Parathyroid adenoma (tissue), 2 donors: ENCODE measurements around the gene TCF3.

ENCODE experiments used
- H2AFZ ChIP-seq: fragments of 300-600 bp; sonication (generic); one replicate; pipeline ENCODE4 v1.7.0; 2017; ENCODE audit warnings: antibody characterized with exemption, mild to moderate bottlenecking
- H3K27ac ChIP-seq: fragments of 300-600 bp; sonication (generic); one replicate; pipeline ENCODE4 v1.7.0; 2017
- H3K27me3 ChIP-seq: fragments of 300-600 bp; sonication (generic); one replicate; pipeline ENCODE4 v1.7.0; 2017; ENCODE audit warnings: low read length; ENCODE audit not compliant: control insufficient read depth, insufficient read depth
- H3K36me3 ChIP-seq: fragments of 300-600 bp; sonication (generic); one replicate; pipeline ENCODE4 v1.7.0; 2017; ENCODE audit warnings: low read length; ENCODE audit not compliant: control insufficient read depth, insufficient read depth
- H3K4me1 ChIP-seq: fragments of 300-600 bp; sonication (generic); one replicate; pipeline ENCODE4 v1.7.0; 2017; ENCODE audit warnings: control low read depth
- H3K4me2 ChIP-seq: fragments of 300-600 bp; sonication (generic); one replicate; pipeline ENCODE4 v1.7.0; 2017; ENCODE audit warnings: low read length
- H3K4me3 ChIP-seq: fragments of 300-600 bp; sonication (generic); one replicate; pipeline ENCODE4 v1.7.0; 2017; ENCODE audit warnings: low read depth, low read length
- H3K79me2 ChIP-seq: fragments of 300-600 bp; sonication (generic); one replicate; pipeline ENCODE4 v1.7.0; 2017; ENCODE audit warnings: control low read depth
- H3K9ac ChIP-seq: fragments of 300-600 bp; sonication (generic); one replicate; pipeline ENCODE4 v1.7.0; 2017; ENCODE audit warnings: mild to moderate bottlenecking
- H3K9me3 ChIP-seq: fragments of 300-600 bp; sonication (generic); one replicate; pipeline ENCODE4 v1.7.0; 2017; ENCODE audit warnings: low read length; ENCODE audit not compliant: control insufficient read depth
- TF ChIP-seq, protein P1 (sequence below): fragments of 300-600 bp; sonication (generic); IDR thresholded peaks from one replicate; pipeline ENCODE4 v1.7.0; 2017; ENCODE audit warnings: antibody characterized with exemption, mild to moderate bottlenecking
- donor health status: primary hyperparathyroidism.

Gene TCF3

GRCh38 chr19:1616396-1616795 is 36.0 kb downstream of the TCF3 start:
- H3K4me2 ChIP-seq = no peak overlapping the region
- H3K9ac ChIP-seq = no peak overlapping the region
- no peaks in the 10 kb centered on the region for H3K9me3 ChIP-seq
- H3K4me1 ChIP-seq = no peaks in the 10 kb centered on the region
- H3K79me2 ChIP-seq = no peaks in the 10 kb centered on the region
- TF ChIP-seq, protein P1, sequence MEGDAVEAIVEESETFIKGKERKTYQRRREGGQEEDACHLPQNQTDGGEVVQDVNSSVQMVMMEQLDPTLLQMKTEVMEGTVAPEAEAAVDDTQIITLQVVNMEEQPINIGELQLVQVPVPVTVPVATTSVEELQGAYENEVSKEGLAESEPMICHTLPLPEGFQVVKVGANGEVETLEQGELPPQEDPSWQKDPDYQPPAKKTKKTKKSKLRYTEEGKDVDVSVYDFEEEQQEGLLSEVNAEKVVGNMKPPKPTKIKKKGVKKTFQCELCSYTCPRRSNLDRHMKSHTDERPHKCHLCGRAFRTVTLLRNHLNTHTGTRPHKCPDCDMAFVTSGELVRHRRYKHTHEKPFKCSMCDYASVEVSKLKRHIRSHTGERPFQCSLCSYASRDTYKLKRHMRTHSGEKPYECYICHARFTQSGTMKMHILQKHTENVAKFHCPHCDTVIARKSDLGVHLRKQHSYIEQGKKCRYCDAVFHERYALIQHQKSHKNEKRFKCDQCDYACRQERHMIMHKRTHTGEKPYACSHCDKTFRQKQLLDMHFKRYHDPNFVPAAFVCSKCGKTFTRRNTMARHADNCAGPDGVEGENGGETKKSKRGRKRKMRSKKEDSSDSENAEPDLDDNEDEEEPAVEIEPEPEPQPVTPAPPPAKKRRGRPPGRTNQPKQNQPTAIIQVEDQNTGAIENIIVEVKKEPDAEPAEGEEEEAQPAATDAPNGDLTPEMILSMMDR = no peak
- H3K4me3 ChIP-seq = no peak overlapping the region
- no peak overlapping the region for H2AFZ ChIP-seq
- H3K27me3 ChIP-seq = no peaks in the 10 kb centered on the region
- no peak overlapping the region for H3K27ac ChIP-seq
- no peaks in the 10 kb centered on the region for H3K36me3 ChIP-seq

- no peaks in the 10 kb centered on the region for H3K36me3 ChIP-seq
- H3K9ac ChIP-seq = no peak overlapping the region
- TF ChIP-seq, protein P1 = no peak
- H3K4me2 ChIP-seq = no peak overlapping the region
- no peaks in the 10 kb centered on the region for H3K27me3 ChIP-seq
- H3K79me2 ChIP-seq = no peaks in the 10 kb centered on the region
- no peak overlapping the region for H3K4me3 ChIP-seq
- H3K4me1 ChIP-seq = no peaks in the 10 kb centered on the region
- no peak overlapping the region for H2AFZ ChIP-seq
- no peaks in the 10 kb centered on the region for H3K9me3 ChIP-seq
- H3K27ac ChIP-seq = no peak overlapping the region
Measured at GRCh38 chr19:1615156-1615765, 37.2 kb downstream of the TCF3 start.

DNA sequence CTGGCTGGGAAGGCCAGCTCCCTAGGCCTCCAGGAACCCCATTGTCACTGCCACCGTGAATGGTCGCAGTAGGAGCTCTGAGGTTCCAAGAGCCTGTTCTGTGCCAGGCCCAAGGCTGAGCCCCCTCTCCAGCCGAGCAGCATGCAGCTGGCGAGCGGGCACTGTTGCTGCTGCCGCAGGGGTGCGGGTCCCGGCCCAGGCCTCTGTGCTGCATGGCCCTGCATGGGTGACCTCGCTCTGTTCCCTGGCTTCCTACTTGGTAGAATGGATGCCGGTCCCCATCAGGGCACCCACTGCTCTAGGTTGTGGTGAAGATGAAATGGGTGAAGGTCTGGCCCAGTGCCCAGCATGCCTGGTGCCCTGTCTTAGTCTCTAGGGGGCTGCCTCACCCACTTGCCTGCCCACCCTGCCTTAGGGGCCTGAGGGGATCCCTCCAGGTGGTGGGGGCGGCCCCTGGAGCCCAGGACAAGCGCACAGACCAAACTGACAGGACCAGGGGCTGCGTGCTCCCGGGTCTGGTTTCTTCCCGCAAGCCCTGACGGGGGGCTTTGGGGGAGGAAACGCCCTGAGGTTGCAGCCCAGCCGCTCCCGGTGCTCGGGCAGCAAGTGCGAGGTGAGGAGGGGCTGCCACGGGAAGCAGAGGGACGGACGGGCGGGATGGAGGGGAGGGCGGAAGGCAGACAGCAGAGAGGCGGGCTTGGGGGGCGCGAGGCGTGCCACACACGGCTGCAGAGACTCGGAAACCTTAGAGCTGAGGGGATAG is 38.4 kb downstream of the TCF3 start:
- Histone ChIP-seq H3K79me2 (no peaks in the 10 kb centered on the region), H3K36me3 (no peaks in the 10 kb centered on the region), H2AFZ (no peak overlapping the region), H3K27ac (no peak overlapping the region), H3K27me3 (no peaks in the 10 kb centered on the region), H3K4me2 (no peak overlapping the region), H3K4me3 (no peak overlapping the region), H3K4me1 (no peaks in the 10 kb centered on the region), H3K9ac (no peak overlapping the region), H3K9me3 (no peaks in the 10 kb centered on the region)
- TF ChIP-seq, protein P1 = no peak

DNA sequence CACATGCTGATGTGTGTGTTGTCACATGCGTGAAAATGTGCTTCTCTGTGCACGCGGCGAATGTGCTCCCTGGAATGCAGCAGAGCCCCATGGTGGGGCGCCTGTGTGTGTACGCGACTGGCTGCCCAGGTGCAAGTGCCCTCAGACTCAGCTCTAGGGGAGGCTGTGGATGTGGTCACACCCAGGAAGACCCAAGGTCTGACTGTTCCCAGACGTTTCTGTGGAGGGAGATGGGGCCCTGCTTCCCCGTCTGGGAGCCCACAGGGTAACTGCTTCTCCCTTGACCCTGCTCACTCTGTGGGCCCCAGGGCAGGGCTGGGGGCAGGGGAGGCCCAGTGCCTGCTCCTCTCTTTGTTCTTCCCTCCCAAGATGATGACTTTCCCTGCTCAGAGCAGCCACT is 39.3 kb downstream of the TCF3 start:
- TF ChIP-seq, protein P1 = no peak
- Histone ChIP-seq H3K36me3 (no peaks in the 10 kb centered on the region), H3K79me2 (no peaks in the 10 kb centered on the region)

More for the DNA sequence above, 39.3 kb downstream of the TCF3 start:
- no peak overlapping the region for H3K4me2 ChIP-seq
- H3K27me3 ChIP-seq = no peaks in the 10 kb centered on the region
- no peaks in the 10 kb centered on the region for H3K9me3 ChIP-seq
- H3K4me1 ChIP-seq = no peaks in the 10 kb centered on the region
- H3K4me3 ChIP-seq = no peak overlapping the region
- no peak overlapping the region for H3K9ac ChIP-seq
- H2AFZ ChIP-seq = no peak overlapping the region
- no peak overlapping the region for H3K27ac ChIP-seq
